ENCODE results near the gene TRA2A. TPM values are rescaled to one million over a fixed set of nuclear protein-coding genes. Genes with fewer than 3 reads are reported as not detected.
A peak's percentile ranks its signal among the peaks of the same experiment; 100 is the strongest.

TRA2A gene
- total and polyA plus RNA-seq, 9 of the 15 experiments (the other 6 are each of a cell fraction or from before 2014, with no cell fraction given): 22.7 to 210 (median 73.9) TPM

- peak; percentile 20 to 41 for TF ChIP-seq AFF1 (IDR thresholded peaks at IDR 0.05; ENCODE audit: low read depth in 1 of 2, partially characterized antibody in 2 of 2)
- TF ChIP-seq DLX4 (CRISPR knock-in tag; IDR thresholded peaks at IDR 0.05): no peak
- TF ChIP-seq LEF1 (IDR thresholded peaks at IDR 0.05): 0 out of 2 replicates have a peak, but pooled peaks have one; percentile 43
- no peak for TF ChIP-seq BDP1 (IDR thresholded peaks at IDR 0.05; ENCODE audit: insufficient read depth, insufficient read length)
- no peak for TF ChIP-seq ZNF282 (CRISPR knock-in tag; IDR thresholded peaks at IDR 0.05)
- peak in 1 of 2 experiments; percentile 70; a peak in 2 of 4 replicates for TF ChIP-seq UBTF (IDR thresholded peaks at IDR 0.05; ENCODE audit: borderline replicate concordance in 1 of 2, low read depth in 2 of 2, low read length in 2 of 2)
- TF ChIP-seq TEAD1 (CRISPR knock-in tag; IDR thresholded peaks at IDR 0.05): no peak
- TF ChIP-seq CHD1 (IDR thresholded peaks at IDR 0.05; ENCODE audit: low read length): peak; percentile 18
- no peak for TF ChIP-seq ZNF407 (IDR thresholded peaks at IDR 0.05; ENCODE audit: low read depth)
Measured at GRCh38 chr7:23472956-23473843, 58.6 kb downstream of the TRA2A start (continued).

Data from K562 (cell line).